HUES48 (cell line): Measurements from ENCODE around the gene OR8H1.

Experiments
- H3K27ac ChIP-seq: one replicate; pipeline ENCODE4 v1.7.0; 2013; ENCODE audit warnings: low read depth, low read length, inconsistent platforms
- H3K27me3 ChIP-seq: 2 replicates; pipeline ENCODE4 v1.6.1; 2013; ENCODE audit warnings: mild to moderate bottlenecking, low read length; ENCODE audit not compliant: control insufficient read depth, insufficient read depth
- H3K36me3 ChIP-seq: 2 replicates; pipeline ENCODE4 v1.6.1; 2013; ENCODE audit warnings: low read length; ENCODE audit not compliant: control insufficient read depth, insufficient read depth
- H3K4me1 ChIP-seq: 2 replicates; pipeline ENCODE4 v1.6.1; 2013; ENCODE audit warnings: mild to moderate bottlenecking, low read length; ENCODE audit not compliant: control insufficient read depth, insufficient read depth
- H3K4me3 ChIP-seq: 2 replicates; pipeline ENCODE4 v1.5.1; 2013; ENCODE audit warnings: mild to moderate bottlenecking, low read depth, low read length
- H3K9ac ChIP-seq: 2 replicates; pipeline ENCODE4 v1.6.1; 2013; ENCODE audit warnings: mild to moderate bottlenecking, low read depth, low read length, moderate library complexity
- H3K9me3 ChIP-seq: 2 replicates; pipeline ENCODE4 v1.6.1; 2013; ENCODE audit warnings: low read length; ENCODE audit not compliant: control insufficient read depth, insufficient read depth

The OR8H1 gene

DNA sequence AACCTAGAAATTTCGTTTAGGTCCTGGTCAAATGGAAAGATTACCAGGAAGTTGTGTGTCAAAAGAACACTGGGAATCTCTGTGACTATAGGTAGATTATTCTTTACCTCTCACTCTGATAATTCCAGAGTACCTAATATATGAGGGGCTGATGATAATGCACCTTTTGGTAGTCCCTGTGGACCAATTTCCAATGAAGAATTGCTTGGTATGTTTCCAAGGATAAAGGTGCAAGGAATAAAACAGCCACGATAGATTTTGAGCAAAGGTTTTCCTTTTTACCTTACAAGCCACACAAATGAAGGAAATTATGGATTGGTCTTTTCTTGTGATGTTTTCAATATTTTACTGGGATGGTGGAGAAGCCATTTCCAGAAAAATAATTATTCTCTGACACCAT lies at the start of gene OR8H1:
Gene OR8H1 (minus strand): TSS at position 101 of the 400 bp plus-strand sequence. CDS start 1,192 bp downstream, outside the sequence.
- Histone ChIP-seq H3K4me1 (peaks cover 22% of the 10 kb centered on the region), H3K9ac (no peak within 1 kb of the TSS), H3K4me3 (no peak within 1 kb of the TSS)

DNA sequence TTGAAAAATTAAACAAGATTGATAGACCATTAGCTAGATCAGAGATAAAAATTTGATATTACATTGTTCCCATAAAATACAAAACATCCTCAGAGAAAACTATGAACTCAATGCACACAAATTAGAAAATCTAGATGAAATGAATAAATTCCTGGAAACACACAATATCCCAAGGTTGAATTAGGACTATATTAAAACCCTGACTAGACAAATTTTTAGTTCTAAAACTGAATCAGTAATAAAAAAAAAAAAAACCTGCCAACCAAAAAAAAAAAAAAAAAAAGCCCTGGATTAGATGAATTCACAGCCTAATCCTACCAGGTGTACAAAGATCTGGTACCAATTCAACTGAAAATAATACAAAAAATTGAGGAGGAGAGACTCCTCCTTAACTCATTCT lies 48.2 kb upstream of the OR8H1 start:
- Histone ChIP-seq H3K4me1 (peaks cover 21% of the 10 kb centered on the region), H3K36me3 (no peaks in the 10 kb centered on the region), H3K4me3 (no peak overlapping the region), H3K27me3 (no peaks in the 10 kb centered on the region), H3K27ac (no peak overlapping the region), H3K9me3 (peaks cover 9% of the 10 kb centered on the region), H3K9ac (no peak overlapping the region)

More for the DNA sequence above, at the start of gene OR8H1:
- H3K36me3 ChIP-seq: no peaks in the 10 kb centered on the region
- H3K9me3 ChIP-seq: no peaks in the 10 kb centered on the region
- H3K27me3 ChIP-seq: no peaks in the 10 kb centered on the region
- H3K27ac ChIP-seq: no peak within 1 kb of the TSS

GRCh38 chr11:56333156-56333555 lies 41.1 kb upstream of the OR8H1 start:
- Histone ChIP-seq H3K27ac (no peak overlapping the region), H3K4me3 (no peak overlapping the region), H3K4me1 (peaks cover 8% of the 10 kb centered on the region), H3K27me3 (no peaks in the 10 kb centered on the region), H3K9me3 (peaks cover 9% of the 10 kb centered on the region), H3K36me3 (no peaks in the 10 kb centered on the region), H3K9ac (no peak overlapping the region)

- H3K27me3 ChIP-seq: no peaks in the 10 kb centered on the region
- H3K27ac ChIP-seq: no peak overlapping the region
- no peak overlapping the region for H3K9ac ChIP-seq
- peaks cover 6% of the 10 kb centered on the region for H3K9me3 ChIP-seq
- H3K36me3 ChIP-seq: no peaks in the 10 kb centered on the region
- no peaks in the 10 kb centered on the region for H3K4me1 ChIP-seq
- no peak overlapping the region for H3K4me3 ChIP-seq
These were observed 39.9 kb upstream of the OR8H1 start for GRCh38 chr11:56331861-56332491.

- Histone ChIP-seq H3K27me3 (no peaks in the 10 kb centered on the region), H3K9ac (no peak within 1 kb of the TSS), H3K9me3 (no peaks in the 10 kb centered on the region), H3K4me1 (no peaks in the 10 kb centered on the region), H3K4me3 (no peak within 1 kb of the TSS), H3K27ac (no peak within 1 kb of the TSS), H3K36me3 (no peaks in the 10 kb centered on the region)
These were observed 22.8 kb upstream of the OR8H1 start, which contains the start of gene OR8K3 for GRCh38 chr11:56314844-56315243. TSS of gene OR8K3 (plus strand) at chr11:56315144. CDS start at chr11:56318307, 3,163 bp downstream.

GRCh38 chr11:56307836-56308235 lies 15.8 kb upstream of the OR8H1 start:
- Histone ChIP-seq H3K9ac (no peak overlapping the region), H3K27ac (no peak overlapping the region), H3K4me3 (no peak overlapping the region), H3K4me1 (no peaks in the 10 kb centered on the region), H3K27me3 (no peaks in the 10 kb centered on the region), H3K9me3 (peaks cover 3% of the 10 kb centered on the region; the same call in 1 of the 2 replicates), H3K36me3 (no peaks in the 10 kb centered on the region)

DNA sequence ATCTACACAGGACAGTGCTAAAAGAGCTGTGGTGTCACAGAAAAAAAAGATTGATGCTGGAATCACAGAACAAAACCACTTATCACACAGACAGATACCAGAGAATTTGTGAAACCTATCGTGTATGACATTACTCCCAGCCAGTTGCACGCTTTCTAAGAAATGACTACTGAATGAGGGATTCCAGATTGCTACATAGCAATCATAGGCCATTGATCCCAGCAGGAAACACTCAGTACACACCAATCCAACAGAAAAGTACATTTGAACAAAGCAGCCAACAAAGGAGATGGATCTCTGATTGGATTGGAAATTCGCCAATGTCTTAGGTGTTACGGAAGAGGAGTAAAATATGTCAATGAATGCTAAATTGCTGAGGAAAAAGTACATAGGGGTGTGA lies 4.8 kb upstream of the OR8H1 start:
- H3K4me3 ChIP-seq: no peak overlapping the region
- no peaks in the 10 kb centered on the region for H3K36me3 ChIP-seq
- no peaks in the 10 kb centered on the region for H3K9me3 ChIP-seq
- no peak overlapping the region for H3K9ac ChIP-seq
- no peaks in the 10 kb centered on the region for H3K4me1 ChIP-seq
- no peaks in the 10 kb centered on the region for H3K27me3 ChIP-seq
- no peak overlapping the region for H3K27ac ChIP-seq

- H3K9me3 ChIP-seq: no peaks in the 10 kb centered on the region
These were observed 18.2 kb downstream of the OR8H1 start, which contains the start of gene OR5T1 for GRCh38 chr11:56273854-56274253. TSS of gene OR5T1 (plus strand) at chr11:56274154. CDS start at chr11:56275639, 1,485 bp downstream.

GRCh38 chr11:56271092-56271491 lies 21.0 kb downstream of the OR8H1 start:
- Histone ChIP-seq H3K9me3 (no peaks in the 10 kb centered on the region), H3K36me3 (no peaks in the 10 kb centered on the region), H3K4me3 (no peak overlapping the region), H3K4me1 (0 out of 2 replicates have a peak, but pooled peaks cover 4% of the 10 kb centered on the region), H3K27me3 (no peaks in the 10 kb centered on the region), H3K27ac (no peak overlapping the region), H3K9ac (no peak overlapping the region)

More at GRCh38 chr11:56273854-56274253, 18.2 kb downstream of the OR8H1 start, which contains the start of gene OR5T1:
- Histone ChIP-seq H3K27ac (no peak within 1 kb of the TSS), H3K27me3 (no peaks in the 10 kb centered on the region), H3K4me1 (0 out of 2 replicates have a peak, but pooled peaks cover 4% of the 10 kb centered on the region), H3K4me3 (no peak within 1 kb of the TSS), H3K36me3 (no peaks in the 10 kb centered on the region), H3K9ac (no peak within 1 kb of the TSS)

- Histone ChIP-seq H3K27me3 (no peaks in the 10 kb centered on the region), H3K4me1 (no peaks in the 10 kb centered on the region), H3K9ac (no peak within 1 kb of the TSS), H3K4me3 (no peak within 1 kb of the TSS), H3K9me3 (no peaks in the 10 kb centered on the region), H3K36me3 (no peaks in the 10 kb centered on the region), H3K27ac (no peak within 1 kb of the TSS)
These were observed 40.1 kb downstream of the OR8H1 start, which contains the start of gene OR5T3 for GRCh38 chr11:56251954-56252353. TSS of gene OR5T3 (plus strand) at chr11:56252254. CDS start at chr11:56252254, 0 bp downstream.
